ENCODE measurements around the gene ZNF23. TPM values are rescaled to one million over a fixed set of nuclear protein-coding genes. Genes with fewer than 3 reads are reported as not detected.

ZNF23 gene
- polyA plus RNA-seq, 4 donors = 14.4 to 21.7 (median 17.0) TPM

DNA sequence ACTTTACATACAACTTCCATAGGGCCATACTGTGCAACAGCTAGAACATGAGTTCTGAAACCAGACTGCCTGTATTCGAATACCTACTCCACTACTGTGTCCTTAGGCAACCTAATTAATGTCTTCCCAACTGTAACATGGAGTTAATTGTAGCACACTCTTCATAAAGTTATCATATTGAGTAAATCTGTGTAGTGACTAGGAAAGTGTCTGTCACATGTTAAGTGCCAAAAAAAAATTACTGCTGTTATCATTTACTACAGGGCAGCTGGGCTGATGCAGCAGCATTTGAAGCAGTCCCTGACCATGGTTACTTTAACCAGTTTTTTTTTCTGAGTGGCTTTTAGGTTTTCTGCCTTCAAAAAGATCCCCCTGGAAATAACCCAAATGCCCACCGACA lies 10.9 kb upstream of the ZNF23 start:
- no peak for DNase-seq (ENCODE audit: low read depth in 4 of 4, low spot score in 3 of 4)

DNA sequence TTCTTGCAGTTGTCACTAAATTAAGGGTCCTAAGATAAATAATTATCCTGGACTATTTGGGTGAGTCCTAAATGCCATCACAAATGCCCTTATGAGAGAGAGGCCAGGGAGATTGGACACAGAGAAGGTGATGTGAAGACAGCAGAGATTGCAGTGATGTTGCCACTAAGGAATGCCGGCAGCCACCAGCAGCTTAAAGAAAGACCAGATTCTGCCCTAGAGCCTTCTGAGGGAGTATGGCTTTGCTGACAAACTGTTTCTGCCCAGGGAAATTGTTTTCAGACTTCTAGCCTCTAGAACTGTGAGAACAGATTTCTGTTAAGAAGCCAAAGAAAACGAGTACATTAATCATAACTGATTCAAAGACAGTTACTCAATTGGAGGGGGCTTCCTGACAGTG lies 10.0 kb upstream of the ZNF23 start:
- DNase-seq (ENCODE audit: low read depth in 4 of 4, low spot score in 3 of 4) = no peak

DNA sequence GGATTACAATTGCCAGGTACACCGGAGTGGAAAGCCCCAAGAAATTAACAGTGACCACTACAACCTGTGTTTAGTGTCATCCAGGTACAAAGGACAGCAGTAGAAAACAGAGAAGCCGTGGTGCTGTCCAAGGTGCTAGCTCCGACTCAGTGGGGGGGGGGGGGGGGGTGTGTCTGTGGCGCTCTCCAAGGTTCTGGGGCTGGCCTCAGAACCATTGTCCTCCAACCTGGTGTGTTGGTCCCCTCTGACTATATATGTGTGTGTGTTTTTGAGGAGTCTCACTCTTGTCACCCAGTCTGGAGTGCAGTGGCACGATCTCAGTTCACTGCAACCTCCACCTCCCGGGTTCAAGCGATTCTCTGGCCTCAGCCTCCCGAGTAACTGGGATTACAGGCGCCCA lies 5.8 kb upstream of the ZNF23 start:
- peak in 1 of 4 donors; percentile 51 for DNase-seq (ENCODE audit: low read depth in 4 of 4, low spot score in 3 of 4)

DNA sequence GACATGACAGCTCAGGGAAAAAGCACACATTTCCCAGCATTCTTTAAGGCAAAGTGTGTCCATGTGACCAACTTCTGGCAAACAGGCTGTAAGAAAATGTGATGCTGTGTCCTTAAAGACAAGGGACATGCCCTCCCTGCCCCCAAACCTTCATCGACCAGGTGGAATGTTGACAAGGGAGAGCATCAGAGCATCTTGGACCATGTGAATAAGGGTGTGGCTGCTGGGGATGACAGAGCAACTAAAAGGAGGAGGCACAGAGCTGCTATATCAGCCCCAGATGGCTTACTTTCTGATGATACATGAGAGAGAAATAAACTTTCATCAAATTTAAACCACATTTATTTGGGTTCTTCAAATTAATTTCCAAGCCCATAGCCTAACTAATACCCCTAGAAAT lies 2.2 kb upstream of the ZNF23 start:
- DNase-seq (ENCODE audit: low read depth in 4 of 4, low spot score in 3 of 4) = no peak

DNA sequence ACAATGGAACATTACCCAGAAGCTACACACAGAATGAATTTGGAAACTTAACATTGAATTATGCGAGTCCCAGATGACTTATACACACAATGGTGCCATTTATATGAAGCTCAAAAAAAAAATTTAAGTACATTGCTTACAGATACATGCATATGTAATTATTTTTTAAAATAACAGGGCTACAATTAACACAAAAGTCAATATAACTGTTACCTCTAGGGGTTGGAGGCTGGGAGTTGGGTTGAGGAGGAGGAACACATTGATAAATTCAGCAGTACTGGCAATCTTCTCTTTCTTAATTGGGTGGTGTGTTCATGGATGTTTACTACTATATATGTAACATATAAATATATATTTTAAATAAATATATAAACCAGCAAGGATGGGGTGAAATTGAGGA lies 1.1 kb downstream of the ZNF23 start:
- no peak for DNase-seq (ENCODE audit: low read depth in 4 of 4, low spot score in 3 of 4)

DNA sequence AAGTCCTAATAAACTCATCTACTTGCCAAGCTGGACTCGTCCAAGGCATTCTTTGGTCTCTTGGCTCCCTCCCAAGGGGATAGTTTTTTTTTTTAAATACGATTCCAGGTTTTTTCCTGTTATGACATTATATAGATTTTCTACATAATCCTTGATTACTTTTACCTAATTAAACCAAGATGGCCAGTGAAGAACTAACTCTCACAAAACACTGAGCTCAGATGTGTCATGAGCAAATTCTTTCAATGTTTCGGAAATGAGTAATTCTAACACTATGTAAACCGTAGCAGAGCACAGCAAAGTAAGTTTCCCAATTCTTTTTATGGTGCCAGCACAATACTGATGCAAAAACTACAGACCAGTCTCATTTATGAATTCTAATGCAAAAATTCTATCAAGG lies 1.8 kb downstream of the ZNF23 start:
- DNase-seq (ENCODE audit: low read depth in 4 of 4, low spot score in 3 of 4) = no peak

DNA sequence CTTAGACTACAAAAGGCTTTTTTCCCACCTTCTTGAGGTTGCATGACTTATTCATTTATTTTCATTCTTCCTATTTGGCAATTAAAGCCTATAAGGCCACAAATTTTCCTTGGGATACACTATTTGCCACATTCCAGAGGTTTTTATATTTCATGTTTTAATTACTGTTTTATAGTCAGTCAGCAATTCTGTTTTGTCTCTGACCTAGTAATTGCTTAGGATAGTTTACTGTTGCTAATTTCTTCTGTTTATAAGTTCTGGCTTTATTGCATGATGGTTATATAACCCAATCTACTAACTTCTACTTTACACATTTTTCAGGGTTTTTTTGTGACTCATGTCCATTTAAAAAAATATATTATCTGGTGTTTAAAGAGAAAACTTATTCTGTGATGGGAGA lies 2.5 kb downstream of the ZNF23 start:
- no peak for DNase-seq (ENCODE audit: low read depth in 4 of 4, low spot score in 3 of 4)

DNA sequence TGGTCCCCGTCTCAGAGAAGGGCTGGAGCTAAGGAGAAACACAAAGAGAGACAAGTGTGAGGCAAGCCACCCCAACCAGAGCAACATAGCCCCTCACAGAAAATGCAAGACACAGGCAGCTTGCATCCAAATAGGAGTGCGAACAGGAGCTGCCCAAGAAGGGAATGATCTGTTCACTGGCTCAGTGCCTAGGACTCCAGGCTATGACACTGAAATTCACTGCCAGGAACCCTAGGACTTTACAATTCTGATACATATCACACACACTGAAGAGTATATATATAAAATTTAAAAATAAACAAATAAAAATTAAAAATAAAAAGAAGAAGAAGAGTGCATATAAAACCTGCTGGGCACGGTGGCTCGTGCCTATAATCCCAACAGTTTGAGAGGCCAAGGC lies 5.2 kb downstream of the ZNF23 start:
- DNase-seq (ENCODE audit: low read depth in 4 of 4, low spot score in 3 of 4) = no peak

DNA sequence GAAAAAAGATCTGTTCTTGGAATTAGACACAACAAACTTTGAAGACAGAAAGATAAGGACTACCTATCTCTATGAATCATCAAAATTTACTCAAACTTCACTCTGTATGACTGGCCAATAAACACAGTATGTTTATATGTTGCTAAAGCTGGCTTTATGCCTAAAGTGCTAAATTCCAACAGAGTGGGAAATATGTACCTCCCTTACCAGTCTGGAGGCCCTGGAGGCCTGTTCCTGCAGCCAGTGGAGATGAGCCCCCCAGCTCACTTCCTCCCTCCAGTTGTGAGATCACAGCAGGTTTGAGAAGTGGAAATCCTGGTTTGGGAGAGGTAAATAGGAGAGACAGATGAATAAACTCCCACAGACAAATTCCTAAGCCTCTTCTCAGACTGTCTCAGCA lies 9.0 kb downstream of the ZNF23 start:
- DNase-seq (ENCODE audit: low read depth in 4 of 4, low spot score in 3 of 4) = no peak

DNA sequence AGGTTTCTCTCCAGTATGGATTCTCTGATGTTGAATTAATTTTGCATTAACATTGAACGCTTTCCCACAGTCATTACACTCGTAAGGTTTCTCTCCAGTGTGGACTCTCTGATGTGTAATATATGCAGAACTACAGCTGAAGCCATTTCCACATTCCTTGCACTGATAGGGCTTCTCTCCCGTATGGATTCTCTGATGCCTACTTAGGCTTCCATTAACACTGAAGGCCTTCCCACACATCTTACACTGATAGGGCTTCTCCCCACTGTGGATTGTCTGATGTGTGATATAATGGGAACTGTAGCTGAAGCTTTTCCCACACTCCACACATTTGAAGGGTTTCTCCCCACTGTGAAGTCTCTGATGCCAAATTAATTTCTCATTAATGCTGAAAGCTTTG lies 13.0 kb downstream of the ZNF23 start:
- DNase-seq (ENCODE audit: low read depth in 4 of 4, low spot score in 3 of 4) = no peak

DNA sequence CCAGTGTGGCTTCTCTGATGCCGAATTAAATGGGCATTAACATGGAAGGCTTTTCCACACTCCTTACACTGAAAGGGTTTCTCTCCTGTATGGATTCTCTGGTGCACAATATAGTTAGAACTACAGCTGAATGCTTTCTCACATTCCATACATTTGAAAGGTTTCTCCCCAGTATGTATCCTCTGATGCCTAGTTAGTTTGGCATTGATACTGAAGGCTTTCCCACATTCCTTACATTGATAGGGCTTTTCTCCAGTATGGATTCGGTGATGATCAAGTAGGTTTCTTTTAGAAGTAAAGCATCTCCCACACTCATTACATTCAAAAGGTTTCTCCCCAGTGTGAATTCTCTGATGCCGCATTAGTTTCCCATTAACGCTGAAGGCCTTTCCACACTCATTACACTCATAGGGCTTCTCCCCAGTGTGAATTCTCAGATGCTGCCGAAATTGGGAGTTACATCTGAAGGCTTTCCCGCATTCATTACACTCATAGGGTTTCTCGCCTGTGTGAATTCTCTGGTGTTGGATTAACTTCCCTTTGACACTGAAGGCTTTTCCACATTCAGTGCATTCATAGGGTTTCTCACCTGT lies 13.7 kb downstream of the ZNF23 start:
- no peak for DNase-seq (ENCODE audit: low read depth in 4 of 4, low spot score in 3 of 4)

DNA sequence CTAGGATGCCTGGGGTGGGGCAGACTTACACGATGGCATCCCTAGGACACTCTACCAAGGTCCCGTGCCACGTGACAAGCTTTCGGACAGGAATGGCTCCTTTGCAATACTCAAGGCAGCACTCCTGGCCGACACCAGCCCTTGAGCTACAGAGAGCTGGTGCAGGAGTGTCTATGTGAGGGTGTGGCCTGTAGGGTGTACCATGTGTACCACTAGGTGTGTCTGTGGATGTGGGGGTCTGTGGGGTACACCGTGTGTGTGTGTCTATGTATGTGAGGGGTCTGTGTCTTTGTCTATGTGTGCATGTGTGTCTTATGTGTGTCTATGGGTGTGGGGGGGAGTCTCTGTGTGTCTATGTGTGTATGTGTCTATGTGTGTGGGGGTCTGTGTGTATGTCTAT lies 18.3 kb downstream of the ZNF23 start:
- no peak for DNase-seq (ENCODE audit: low read depth in 4 of 4, low spot score in 3 of 4)

DNA sequence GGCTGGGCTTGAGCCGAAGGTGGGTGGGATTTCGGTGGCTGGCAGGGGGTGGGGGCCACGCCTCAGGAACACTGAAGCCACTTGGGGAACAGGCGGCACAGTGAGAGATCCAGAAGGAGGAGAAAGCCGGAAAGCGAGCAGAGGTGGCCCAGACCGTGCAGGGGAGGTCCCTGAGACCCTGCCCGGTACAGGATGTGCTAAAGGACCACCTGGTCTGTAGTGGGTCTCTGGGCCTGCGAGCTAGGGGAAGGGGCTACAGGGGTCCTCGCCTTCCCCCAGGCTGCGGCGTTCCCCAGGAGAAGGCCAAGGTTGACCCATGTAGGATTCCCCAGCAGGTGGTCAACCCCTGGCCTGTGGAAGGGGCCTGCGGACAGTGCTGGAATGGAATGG lies 20.0 kb downstream of the ZNF23 start, which contains the start of gene TLE7:
TLE7 (minus strand) TSS at position 4 of the 390 bp plus-strand sequence. CDS start 8,730 bp downstream, outside the sequence.
- no peak for DNase-seq (ENCODE audit: low read depth in 4 of 4, low spot score in 3 of 4)

DNA sequence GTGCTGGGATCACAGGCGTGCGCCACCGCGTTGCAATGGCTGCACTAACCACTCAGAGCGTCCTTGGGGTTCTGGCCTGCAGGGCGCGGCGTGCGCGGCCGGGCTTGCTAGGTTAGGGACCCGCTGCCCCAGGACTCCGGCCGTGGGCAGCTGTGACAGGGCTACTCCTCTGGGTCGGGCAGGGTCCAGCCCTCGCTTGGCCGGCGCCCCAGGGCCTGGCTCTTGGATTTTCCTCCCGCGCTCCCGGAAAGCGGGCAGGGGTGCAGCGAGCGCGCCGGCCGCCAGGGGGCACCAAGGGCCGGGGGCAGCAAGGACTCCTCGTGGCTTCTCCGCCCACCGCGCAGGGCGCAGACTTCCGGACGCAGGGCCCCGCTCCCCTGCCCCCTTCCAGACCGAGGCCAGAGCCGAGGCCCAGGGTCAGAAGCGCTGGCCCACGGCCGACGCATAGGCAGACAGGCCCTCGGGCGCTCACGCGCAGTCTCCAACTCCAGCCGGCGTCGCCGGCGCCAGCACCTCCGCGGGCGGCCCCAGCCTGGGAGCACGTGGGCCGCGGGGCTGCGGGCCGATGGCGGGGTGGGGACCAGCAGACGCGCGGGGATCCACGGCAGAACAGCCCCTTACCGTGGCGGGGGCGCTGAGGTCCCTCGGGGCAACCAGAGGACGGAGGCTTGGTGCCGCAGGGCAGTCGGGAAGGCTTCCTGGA lies 20.5 kb downstream of the ZNF23 start:
- DNase-seq (ENCODE audit: low read depth in 4 of 4, low spot score in 3 of 4) = no peak

DNA sequence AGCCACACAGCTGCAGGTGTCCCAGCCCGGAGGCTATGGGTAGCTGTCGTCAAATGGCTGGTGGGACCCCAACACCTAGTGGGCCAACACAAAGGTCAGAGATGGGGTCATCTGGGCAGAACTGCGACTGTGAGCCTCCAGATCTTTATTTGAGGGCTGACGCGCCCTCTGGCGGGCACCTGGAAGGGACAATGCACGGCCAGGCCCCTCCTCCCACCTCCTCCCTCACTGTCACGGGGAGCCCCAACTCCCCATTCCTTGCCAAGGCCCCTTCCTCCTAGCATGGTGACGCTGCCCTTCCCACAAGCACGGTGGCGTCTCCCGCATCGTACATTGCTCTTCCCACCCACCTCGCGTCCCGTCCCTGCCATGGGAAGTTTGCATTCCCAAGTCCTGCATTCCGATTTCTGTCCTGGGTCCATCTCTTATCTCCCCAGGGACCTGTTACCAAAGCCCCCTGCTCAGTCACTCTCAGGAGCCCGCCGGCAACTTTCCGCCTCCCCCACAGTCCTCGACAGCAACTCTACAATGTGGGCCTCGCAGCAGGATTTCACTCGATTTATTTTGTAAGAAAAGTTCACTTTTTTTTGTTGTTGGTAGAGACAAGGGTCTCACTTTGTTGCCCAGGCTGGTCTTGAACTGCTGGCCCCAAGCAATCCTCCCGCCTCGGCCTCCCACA lies 21.2 kb downstream of the ZNF23 start:
- DNase-seq (ENCODE audit: low read depth in 4 of 4, low spot score in 3 of 4) = no peak

DNA sequence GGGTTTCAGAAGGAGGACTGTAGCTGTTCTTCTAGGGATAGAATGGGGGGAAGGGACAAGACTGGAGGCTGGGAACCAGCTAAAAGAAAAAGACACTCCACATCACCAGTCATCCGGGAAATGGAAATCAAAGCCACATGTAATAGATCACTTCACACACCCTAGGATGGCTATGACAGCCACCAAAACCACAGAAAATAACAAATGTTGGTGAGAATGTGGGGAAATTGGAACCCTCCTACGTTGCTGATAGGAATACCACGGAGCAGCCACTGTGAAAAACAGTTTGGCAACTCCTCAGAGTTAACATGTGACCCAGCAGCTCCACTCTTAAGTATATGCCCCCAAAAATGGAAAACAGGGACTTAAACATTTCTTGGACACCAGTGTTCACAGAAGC lies 22.5 kb downstream of the ZNF23 start:
- no peak for DNase-seq (ENCODE audit: low read depth in 4 of 4, low spot score in 3 of 4)

DNA sequence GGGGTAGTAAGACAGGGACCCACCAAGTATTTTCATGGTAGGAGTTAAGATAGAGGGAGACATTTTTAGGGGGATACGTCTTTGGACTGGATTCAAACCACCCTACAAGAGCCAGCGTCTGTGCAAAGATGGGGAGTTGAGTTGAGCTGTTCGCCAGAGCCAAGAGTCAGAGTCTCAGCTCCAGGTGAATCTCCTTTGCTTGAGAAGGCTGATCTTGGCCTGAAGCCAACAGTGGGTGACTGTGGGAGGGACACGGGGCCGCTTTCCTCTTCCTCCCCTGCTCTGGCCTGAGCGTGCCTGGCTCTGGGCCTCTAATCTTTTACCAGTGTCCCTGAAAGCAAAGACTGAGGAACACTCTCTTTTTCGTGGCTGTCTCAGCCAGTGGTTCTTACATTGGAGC lies 25.6 kb downstream of the ZNF23 start:
- no peak for DNase-seq (ENCODE audit: low read depth in 4 of 4, low spot score in 3 of 4)

DNA sequence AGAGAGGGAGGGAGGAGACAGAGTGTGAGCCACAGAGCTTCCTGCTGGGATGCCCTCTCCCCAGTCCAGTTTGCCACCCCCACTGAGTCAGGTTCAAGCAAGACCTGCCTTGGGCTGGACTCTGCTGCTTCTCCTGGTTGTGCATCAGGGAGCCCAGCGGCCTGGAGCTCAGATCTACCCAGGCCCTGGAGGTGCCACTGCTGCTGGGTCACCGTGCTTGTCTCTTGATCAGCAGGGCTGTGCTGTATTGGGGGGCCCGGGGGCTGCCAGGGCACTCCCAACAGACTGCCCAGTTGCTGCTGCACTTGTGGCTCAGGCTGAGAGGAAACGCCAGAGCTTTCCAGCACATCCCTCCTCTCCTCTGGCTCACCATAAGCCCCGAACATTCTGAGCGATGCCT lies 29.1 kb downstream of the ZNF23 start:
- no peak for DNase-seq (ENCODE audit: low read depth in 4 of 4, low spot score in 3 of 4)

DNA sequence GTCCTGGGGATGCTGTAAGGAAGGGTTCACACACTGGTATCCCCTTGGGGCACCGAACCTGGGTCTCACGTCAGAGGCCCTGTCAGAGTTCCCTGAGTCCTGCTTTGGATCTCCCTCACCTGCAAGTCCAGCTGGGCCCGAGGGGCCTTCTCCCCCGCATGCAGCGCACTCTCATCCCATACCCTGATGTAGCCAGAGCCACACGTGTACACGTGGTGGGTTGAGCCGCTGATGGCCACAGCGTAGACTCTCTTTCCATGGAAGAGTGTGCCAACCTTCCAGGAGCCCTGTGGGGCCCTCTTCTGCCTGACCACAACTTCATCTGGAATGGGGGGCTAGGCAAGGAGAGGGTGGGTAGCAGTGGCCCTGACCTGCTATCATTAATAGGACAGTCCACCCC lies 30.1 kb downstream of the ZNF23 start:
- no peak for DNase-seq (ENCODE audit: low read depth in 4 of 4, low spot score in 3 of 4)

DNA sequence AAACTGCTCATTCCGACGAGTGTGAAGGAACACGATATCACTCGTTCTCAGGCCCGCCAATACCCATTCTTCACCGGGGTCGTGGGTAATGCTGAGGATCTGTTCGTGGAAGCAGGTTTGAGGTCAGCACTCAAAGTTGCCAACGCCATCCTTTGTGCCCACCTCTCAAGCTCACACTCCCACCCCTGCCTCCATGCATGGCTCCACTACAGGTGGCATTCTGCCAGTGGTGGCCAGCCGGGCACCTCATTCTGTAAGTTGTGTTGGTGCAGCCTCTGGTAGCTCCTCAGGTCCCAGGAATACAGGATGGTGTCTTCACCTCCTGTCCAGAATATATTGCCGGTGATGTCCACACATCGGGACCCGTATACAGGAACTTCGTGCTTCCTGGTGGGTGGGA lies 30.9 kb downstream of the ZNF23 start:
- DNase-seq (ENCODE audit: low read depth in 4 of 4, low spot score in 3 of 4) = no peak

DNA sequence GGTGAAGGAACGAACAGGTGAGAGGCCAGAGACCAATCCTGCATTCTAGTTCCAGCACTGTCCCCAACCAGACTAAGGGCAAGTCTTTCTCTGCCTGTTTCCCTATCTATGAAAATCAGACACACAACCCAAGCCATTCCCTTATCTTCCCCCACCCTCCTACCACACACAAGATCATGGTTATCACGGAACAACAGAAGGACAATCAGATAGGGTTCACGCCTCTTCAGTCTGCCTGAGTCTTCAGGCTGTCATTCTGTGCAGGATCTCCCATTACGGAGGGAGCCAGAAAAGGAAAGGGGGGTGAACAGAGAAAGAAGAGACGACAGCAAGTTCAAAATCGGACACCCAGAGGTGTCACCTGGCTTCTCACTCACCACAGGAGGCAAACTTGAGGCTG lies 31.3 kb downstream of the ZNF23 start:
- no peak for DNase-seq (ENCODE audit: low read depth in 4 of 4, low spot score in 3 of 4)

DNA sequence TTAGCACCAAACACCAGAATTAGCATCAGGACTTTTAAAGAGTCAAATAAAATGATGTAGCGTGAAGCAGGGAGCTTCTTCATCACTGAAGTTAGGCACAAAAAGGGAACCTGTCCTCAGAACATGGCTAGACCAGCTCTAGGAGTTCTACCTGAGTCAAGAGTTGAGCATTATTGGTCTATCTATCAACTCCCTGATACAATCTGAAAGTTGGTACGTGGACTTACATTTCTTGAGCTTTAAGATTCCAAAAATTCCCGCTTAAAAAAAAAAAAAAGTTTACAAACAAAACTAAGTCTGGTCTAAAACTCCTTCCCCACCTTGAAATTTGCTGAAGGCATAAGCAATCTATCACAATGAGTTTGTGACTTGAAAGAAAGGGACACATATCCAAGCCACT lies 32.5 kb downstream of the ZNF23 start:
- no peak for DNase-seq (ENCODE audit: low read depth in 4 of 4, low spot score in 3 of 4)
